Ovary (tissue), 3 donors: ENCODE results near the gene CLCN1.

Source experiments
- EP300 ChIP-seq: sonication (generic); formaldehyde crosslinking; IDR thresholded peaks from one replicate; pipeline ENCODE4 v1.6.1; 2017; ENCODE audit warnings: antibody characterized with exemption
- POLR2A ChIP-seq: fragments of 450-650 bp; IDR thresholded peaks from one replicate; pipeline ENCODE4 v1.6.1; 2017; ENCODE audit warnings: antibody characterized with exemption, mild to moderate bottlenecking, moderate library complexity
- TF ChIP-seq, protein P1 (sequence below), 3 donors: fragments of 450-650 bp in 2 of 3; fragments of 200-600 bp in 1 of 3; IDR thresholded peaks; one replicate each; pipeline versions ENCODE4 v1.5.1 to v1.8.0; 2016 to 2022; ENCODE audit warnings: antibody characterized with exemption in 3 of 3, mild to moderate bottlenecking in 1 of 3
- donor health status: DM: no; HTN: no; CAD: no.

GRCh38 chr7:143374561-143374960 lies 58.6 kb downstream of the CLCN1 start:
- TF ChIP-seq, protein P1, sequence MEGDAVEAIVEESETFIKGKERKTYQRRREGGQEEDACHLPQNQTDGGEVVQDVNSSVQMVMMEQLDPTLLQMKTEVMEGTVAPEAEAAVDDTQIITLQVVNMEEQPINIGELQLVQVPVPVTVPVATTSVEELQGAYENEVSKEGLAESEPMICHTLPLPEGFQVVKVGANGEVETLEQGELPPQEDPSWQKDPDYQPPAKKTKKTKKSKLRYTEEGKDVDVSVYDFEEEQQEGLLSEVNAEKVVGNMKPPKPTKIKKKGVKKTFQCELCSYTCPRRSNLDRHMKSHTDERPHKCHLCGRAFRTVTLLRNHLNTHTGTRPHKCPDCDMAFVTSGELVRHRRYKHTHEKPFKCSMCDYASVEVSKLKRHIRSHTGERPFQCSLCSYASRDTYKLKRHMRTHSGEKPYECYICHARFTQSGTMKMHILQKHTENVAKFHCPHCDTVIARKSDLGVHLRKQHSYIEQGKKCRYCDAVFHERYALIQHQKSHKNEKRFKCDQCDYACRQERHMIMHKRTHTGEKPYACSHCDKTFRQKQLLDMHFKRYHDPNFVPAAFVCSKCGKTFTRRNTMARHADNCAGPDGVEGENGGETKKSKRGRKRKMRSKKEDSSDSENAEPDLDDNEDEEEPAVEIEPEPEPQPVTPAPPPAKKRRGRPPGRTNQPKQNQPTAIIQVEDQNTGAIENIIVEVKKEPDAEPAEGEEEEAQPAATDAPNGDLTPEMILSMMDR (IDR thresholded peaks at IDR 0.05) = no peak
- TF ChIP-seq EP300 (no peak), POLR2A (no peak)
